ENCODE results near the gene PRR5.

Gene PRR5

GRCh38 chr22:44667829-44668189 is 34.2 kb upstream of the PRR5 start:
- TF ChIP-seq, protein P1, sequence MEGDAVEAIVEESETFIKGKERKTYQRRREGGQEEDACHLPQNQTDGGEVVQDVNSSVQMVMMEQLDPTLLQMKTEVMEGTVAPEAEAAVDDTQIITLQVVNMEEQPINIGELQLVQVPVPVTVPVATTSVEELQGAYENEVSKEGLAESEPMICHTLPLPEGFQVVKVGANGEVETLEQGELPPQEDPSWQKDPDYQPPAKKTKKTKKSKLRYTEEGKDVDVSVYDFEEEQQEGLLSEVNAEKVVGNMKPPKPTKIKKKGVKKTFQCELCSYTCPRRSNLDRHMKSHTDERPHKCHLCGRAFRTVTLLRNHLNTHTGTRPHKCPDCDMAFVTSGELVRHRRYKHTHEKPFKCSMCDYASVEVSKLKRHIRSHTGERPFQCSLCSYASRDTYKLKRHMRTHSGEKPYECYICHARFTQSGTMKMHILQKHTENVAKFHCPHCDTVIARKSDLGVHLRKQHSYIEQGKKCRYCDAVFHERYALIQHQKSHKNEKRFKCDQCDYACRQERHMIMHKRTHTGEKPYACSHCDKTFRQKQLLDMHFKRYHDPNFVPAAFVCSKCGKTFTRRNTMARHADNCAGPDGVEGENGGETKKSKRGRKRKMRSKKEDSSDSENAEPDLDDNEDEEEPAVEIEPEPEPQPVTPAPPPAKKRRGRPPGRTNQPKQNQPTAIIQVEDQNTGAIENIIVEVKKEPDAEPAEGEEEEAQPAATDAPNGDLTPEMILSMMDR (IDR thresholded peaks at IDR 0.05; ENCODE audit: low read depth, low read length, missing control alignments): no peak
- peak overlapping the region; percentile 47 for H3K4me3 ChIP-seq (replicated peaks; ENCODE audit: low read depth, low read length)
- no peak for DNase-seq (ENCODE audit: extremely low read depth, low read depth)

DNA sequence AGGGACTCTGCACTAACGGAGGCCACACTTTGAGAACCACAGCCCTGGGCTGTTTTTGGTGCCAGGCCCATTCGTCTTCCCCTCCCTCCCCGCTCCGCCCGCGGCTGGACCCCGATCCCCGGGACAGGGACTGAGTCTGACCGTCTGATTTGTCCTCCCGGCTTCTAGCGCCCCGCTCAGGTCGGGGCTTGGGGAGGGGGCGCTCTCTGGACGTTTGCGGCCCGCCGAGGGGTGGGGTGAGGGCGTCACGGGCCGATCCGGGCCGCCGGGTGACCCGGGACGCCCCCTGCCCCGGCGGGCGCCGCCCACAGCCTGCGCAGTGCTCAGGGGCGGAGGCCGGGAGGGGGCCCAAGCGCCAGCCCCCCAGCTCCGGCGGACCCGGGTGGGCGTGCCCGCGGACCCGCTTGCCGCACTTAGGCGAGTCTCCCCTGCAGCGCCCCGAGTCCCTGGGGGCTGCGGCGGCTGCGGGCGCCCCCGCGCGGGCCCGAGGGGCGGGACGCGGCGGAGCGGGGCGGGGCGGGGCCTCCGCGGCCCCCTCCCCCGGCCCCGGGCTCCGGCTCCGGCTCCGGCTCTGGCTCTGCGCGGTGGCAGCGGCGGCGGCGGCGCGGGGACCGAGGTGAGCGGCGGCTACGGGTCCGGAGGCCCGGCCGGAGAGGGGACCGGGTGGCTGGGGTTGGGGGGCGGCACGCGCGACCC is 33.7 kb upstream of the PRR5 start:
- TF ChIP-seq, protein P1 (IDR thresholded peaks at IDR 0.05; ENCODE audit: low read depth, low read length, missing control alignments): no peak
- H3K4me3 ChIP-seq (replicated peaks; ENCODE audit: low read depth, low read length): peak overlapping the region; percentile 47
- DNase-seq (ENCODE audit: extremely low read depth, low read depth): no peak

DNA sequence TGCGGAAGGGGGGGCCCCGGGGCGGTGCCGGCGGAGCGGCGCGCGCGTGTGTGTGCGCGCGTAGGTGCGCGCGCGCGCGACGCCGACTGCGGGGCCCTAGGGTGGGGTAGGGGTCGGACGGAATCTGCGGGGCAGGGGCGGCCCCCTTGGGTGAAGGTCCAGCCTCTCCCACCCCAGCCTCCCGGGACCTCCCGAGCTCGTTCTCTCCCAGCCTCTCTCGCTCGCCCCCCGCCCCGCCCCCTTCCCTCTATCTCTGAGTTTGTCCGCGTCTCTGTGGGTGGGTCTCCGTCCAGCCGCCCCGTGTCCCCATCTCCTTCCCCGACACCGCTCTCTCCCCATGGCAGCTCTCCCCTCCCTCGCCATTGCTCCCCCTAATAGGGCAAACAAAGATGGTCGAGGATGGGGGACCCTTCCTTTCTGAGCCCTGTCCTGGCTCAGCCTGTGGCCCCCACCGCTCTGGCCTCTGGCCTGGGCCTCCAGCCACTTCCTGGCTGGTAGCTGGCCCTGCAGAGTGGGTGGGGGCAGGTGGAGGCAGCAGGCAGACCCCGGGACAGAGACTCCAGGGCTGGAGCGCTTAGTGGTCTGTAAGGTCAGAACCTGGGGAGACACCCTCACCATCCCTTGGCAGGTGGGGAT is 33.0 kb upstream of the PRR5 start:
- TF ChIP-seq, protein P1 (IDR thresholded peaks at IDR 0.05; ENCODE audit: low read depth, low read length, missing control alignments): no peak
- peak overlapping the region; percentile 47 for H3K4me3 ChIP-seq (replicated peaks; ENCODE audit: low read depth, low read length)
- DNase-seq (ENCODE audit: extremely low read depth, low read depth): no peak

- H3K4me3 ChIP-seq (replicated peaks; ENCODE audit: low read depth, low read length): peak overlapping the region; percentile 47
- no peak for DNase-seq (ENCODE audit: extremely low read depth, low read depth)
- TF ChIP-seq, protein P1 (IDR thresholded peaks at IDR 0.05; ENCODE audit: low read depth, low read length, missing control alignments): peak; percentile 70
These were observed 32.4 kb upstream of the PRR5 start for GRCh38 chr22:44669561-44669976.

- TF ChIP-seq, protein P1 (IDR thresholded peaks at IDR 0.05; ENCODE audit: low read depth, low read length, missing control alignments): no peak
- no peak for DNase-seq (ENCODE audit: extremely low read depth, low read depth)
- no peak overlapping the region for H3K4me3 ChIP-seq (replicated peaks; ENCODE audit: low read depth, low read length)
These were observed 31.6 kb upstream of the PRR5 start for GRCh38 chr22:44670220-44670988.

DNA sequence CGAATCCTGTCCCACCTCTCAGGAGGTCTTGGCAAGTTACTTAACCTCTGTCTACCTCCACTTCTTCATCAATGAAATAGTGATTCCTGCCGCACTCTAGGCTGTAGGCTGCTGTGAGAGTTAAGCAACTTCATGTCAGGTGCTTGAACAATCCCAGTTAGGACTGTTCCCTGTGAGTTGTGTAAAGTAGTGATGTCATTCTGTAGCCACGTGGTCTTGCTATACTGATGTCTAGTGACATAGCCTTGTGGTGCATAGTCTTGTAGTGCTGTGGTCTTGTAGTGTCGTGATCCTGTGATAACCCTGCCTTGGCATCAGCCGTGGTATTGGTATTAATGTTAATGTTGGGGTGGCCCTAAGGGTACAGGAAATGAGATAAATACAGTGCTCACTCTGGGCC is 30.3 kb upstream of the PRR5 start:
- TF ChIP-seq, protein P1 (IDR thresholded peaks at IDR 0.05; ENCODE audit: low read depth, low read length, missing control alignments): no peak

More for the DNA sequence above, 30.3 kb upstream of the PRR5 start:
- H3K4me3 ChIP-seq (replicated peaks; ENCODE audit: low read depth, low read length): no peak overlapping the region
- DNase-seq (ENCODE audit: extremely low read depth, low read depth): no peak
